HFFc6 (cell line): ENCODE results near the gene WFS1. TPM values are rescaled to one million over a fixed set of nuclear protein-coding genes. Genes with fewer than 3 reads are reported as not detected.

Experiments used
- DNase-seq: peaks from one replicate; pipeline ENCODE4 v3.0.0-alpha.2; 2018
- H3K27ac Mint-ChIP-seq: 2 replicates; pipeline ENCODE4 v1.8.0; 2020; ENCODE audit warnings: mild to moderate bottlenecking, mixed read lengths
- H3K27me3 Mint-ChIP-seq: 2 replicates; pipeline ENCODE4 v1.8.0; 2021; ENCODE audit warnings: mild to moderate bottlenecking, moderate library complexity, mixed read lengths; ENCODE audit not compliant: insufficient read depth
- H3K36me3 Mint-ChIP-seq: 2 replicates; pipeline ENCODE4 v1.8.0; 2021; ENCODE audit warnings: low read depth, mixed read lengths
- H3K4me1 Mint-ChIP-seq: 2 replicates; pipeline ENCODE4 v1.8.0; 2020; ENCODE audit warnings: low read depth, mixed read lengths
- H3K4me3 Mint-ChIP-seq: 2 replicates; pipeline ENCODE4 v1.8.0; 2020; ENCODE audit warnings: mild to moderate bottlenecking, moderate library complexity, mixed read lengths
- H3K9me3 Mint-ChIP-seq: 2 replicates; pipeline ENCODE4 v1.8.0; 2020; ENCODE audit warnings: mild to moderate bottlenecking, mixed read lengths
- total RNA-seq, 6 experiments: library from RNA; stranded (reverse); fragmentation: NEBNext Ultra II Directional; extraction: Animal tissue kit (Norgen Biotek cat#: 25700); gene quantifications; 2 replicates in 1 of 6; 3 replicates in 5 of 6; pipeline ENCODE4 v1.2.3, GENCODE V29; 2021
- TF ChIP-seq, protein P1 (sequence below): fragments of 200-600 bp; sonication (generic); IDR thresholded peaks from 2 replicates; pipeline ENCODE4 v1.5.0; 2021; ENCODE audit warnings: antibody characterized with exemption, mild to moderate bottlenecking

WFS1 gene
- total RNA-seq, 6 experiments from 2014 or later: 47.3 to 72.1 (median 56.0) TPM

- H3K4me1 Mint-ChIP-seq: no peaks in the 10 kb centered on the region
- H3K36me3 Mint-ChIP-seq: no peaks in the 10 kb centered on the region
- no peak overlapping the region for H3K27ac Mint-ChIP-seq
- no peak for DNase-seq
- TF ChIP-seq, protein P1, sequence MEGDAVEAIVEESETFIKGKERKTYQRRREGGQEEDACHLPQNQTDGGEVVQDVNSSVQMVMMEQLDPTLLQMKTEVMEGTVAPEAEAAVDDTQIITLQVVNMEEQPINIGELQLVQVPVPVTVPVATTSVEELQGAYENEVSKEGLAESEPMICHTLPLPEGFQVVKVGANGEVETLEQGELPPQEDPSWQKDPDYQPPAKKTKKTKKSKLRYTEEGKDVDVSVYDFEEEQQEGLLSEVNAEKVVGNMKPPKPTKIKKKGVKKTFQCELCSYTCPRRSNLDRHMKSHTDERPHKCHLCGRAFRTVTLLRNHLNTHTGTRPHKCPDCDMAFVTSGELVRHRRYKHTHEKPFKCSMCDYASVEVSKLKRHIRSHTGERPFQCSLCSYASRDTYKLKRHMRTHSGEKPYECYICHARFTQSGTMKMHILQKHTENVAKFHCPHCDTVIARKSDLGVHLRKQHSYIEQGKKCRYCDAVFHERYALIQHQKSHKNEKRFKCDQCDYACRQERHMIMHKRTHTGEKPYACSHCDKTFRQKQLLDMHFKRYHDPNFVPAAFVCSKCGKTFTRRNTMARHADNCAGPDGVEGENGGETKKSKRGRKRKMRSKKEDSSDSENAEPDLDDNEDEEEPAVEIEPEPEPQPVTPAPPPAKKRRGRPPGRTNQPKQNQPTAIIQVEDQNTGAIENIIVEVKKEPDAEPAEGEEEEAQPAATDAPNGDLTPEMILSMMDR: peak; percentile 87
- H3K27me3 Mint-ChIP-seq: peaks cover 20% of the 10 kb centered on the region
- no peak overlapping the region for H3K4me3 Mint-ChIP-seq
- no peaks in the 10 kb centered on the region for H3K9me3 Mint-ChIP-seq
Measured at GRCh38 chr4:6332042-6332668, 62.5 kb downstream of the WFS1 start.

DNA sequence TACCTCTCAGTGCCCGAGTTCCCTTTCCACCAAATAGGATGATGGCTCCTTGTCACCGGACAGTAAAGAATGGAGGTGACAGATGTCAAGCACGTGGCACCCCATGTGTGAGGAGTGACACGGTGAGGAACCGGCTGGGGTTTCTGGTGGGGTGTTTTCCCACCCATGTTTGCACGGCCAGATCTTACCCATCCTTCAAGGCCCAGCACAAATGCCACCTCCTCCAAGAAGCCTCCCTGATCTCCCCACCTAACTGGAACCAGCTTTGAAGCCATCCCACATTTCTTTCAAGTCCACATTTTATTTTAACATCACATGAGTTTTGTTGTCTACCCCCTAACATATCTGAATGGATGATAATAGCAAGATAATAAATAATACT is 63.0 kb downstream of the WFS1 start:
- H3K36me3 Mint-ChIP-seq: no peaks in the 10 kb centered on the region
- H3K4me3 Mint-ChIP-seq: no peak overlapping the region
- no peaks in the 10 kb centered on the region for H3K4me1 Mint-ChIP-seq
- H3K27ac Mint-ChIP-seq: no peak overlapping the region
- no peaks in the 10 kb centered on the region for H3K9me3 Mint-ChIP-seq
- DNase-seq: no peak
- TF ChIP-seq, protein P1: no peak
- H3K27me3 Mint-ChIP-seq: peaks cover 20% of the 10 kb centered on the region

DNA sequence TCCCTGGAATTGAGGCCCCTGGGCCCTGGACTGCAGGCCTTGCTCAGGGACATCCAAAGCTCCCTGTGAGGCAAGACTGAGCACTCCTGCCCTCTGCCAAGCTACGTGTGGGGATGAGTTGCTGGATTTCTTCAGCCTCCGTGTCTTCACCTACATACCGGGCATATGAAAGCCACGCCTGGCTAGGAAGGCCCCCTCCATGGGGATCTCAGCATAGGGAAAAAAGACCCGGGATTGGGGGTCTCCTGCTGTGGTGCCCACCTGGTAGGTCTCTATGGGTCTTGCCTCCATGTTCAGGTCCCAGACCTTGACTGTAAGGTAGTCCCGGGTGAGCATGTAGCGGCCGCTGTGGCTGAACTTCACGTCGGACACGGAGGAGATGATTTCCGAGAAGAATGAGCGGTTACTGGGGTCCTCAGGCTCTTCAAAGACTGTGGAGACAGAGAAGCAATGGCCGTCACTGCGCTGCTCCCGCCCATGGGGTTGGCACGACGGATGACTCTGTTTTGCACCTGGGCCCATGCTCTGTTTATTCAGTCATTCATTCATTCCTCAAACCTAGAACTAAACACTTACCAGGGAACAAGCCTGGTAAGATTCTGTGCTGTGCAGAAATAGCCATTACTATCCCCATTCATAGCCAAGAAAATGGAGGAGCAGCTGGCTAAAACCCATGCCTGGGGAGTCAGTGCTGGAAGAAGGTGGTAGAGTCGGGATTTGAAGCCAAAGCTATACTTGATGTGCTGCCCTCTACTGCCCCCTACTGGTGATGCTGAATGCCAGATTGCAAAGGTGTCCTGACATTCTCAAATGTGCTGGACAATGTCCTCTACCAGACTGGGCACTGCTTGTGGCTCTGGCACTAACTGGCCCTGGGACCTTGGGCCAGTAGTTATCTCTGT is 63.9 kb downstream of the WFS1 start:
- Mint-ChIP-seq H3K27ac (no peak overlapping the region), H3K9me3 (no peaks in the 10 kb centered on the region), H3K4me3 (no peak overlapping the region), H3K4me1 (no peaks in the 10 kb centered on the region), H3K36me3 (no peaks in the 10 kb centered on the region), H3K27me3 (peaks cover 19% of the 10 kb centered on the region)
- DNase-seq: no peak
- TF ChIP-seq, protein P1: peak; percentile 82

DNA sequence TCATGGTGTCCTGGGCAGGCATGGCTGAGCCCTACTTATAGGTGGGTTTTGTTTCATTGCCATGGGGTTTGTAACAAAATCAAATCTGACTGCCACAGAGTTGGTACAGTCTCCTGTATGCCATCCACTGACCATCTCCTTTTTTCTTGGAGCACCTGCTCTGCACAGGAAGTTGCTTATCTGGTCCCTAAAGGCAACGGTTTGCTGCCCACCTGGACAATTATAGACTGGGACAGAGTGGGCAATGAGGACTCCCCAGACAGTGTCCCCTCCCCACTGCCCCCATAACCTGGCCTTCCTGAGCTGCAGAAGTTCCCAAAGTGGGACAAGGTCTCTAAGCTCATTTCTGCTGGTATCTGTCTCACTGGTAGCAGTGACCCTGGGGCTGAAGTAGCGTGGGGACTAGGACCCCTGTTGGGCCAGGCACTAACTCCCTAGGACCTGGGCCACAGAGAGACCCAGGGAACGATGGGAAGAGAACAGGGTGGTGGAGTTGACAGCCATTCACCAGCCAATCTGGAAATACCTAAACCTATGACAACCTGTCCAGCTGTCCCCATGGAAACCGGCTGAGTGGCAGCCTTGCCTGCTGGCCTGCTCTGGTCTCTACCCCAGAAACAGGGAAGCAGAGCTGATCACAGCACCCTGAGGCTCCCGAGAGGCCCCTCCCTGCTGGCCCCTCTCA is 64.7 kb downstream of the WFS1 start:
- H3K36me3 Mint-ChIP-seq: no peaks in the 10 kb centered on the region
- TF ChIP-seq, protein P1: peak; percentile 45
- H3K27me3 Mint-ChIP-seq: peaks cover 19% of the 10 kb centered on the region
- DNase-seq: no peak
- no peak overlapping the region for H3K27ac Mint-ChIP-seq
- no peak overlapping the region for H3K4me3 Mint-ChIP-seq
- H3K4me1 Mint-ChIP-seq: no peaks in the 10 kb centered on the region
- no peaks in the 10 kb centered on the region for H3K9me3 Mint-ChIP-seq

- TF ChIP-seq, protein P1: peak; percentile 46
- H3K9me3 Mint-ChIP-seq: no peaks in the 10 kb centered on the region
- H3K4me1 Mint-ChIP-seq: no peaks in the 10 kb centered on the region
- no peak for DNase-seq
- no peaks in the 10 kb centered on the region for H3K36me3 Mint-ChIP-seq
- H3K27me3 Mint-ChIP-seq: peaks cover 21% of the 10 kb centered on the region
- no peak overlapping the region for H3K27ac Mint-ChIP-seq
- no peak overlapping the region for H3K4me3 Mint-ChIP-seq
Measured at GRCh38 chr4:6335040-6335590, 65.5 kb downstream of the WFS1 start.
